Loucy (cell line): ENCODE measurements around the gene SLC17A3.

Experiments used
- H2AFZ ChIP-seq: fragments of 200-600 bp; sonication (generic); 2 replicates; pipeline ENCODE4 v1.6.0; 2016; ENCODE audit warnings: antibody characterized with exemption, mild to moderate bottlenecking, low read length, moderate library complexity
- H3F3A ChIP-seq: fragments of 200-600 bp; 2 replicates; pipeline ENCODE4 v1.6.0; 2016; ENCODE audit warnings: antibody characterized with exemption, low read depth, mild to moderate bottlenecking
- H3K27me3 ChIP-seq: fragments of 200-600 bp; sonication (generic); 2 replicates; pipeline ENCODE4 v1.6.1; 2014; ENCODE audit warnings: low read length, mild to moderate bottlenecking; ENCODE audit not compliant: insufficient read depth, poor library complexity, severe bottlenecking
- H3K36me3 ChIP-seq: fragments of 200-600 bp; sonication (generic); 2 replicates; pipeline ENCODE4 v1.6.1; 2016; ENCODE audit warnings: low read length; ENCODE audit not compliant: insufficient read depth
- H3K4me1 ChIP-seq: fragments of 200-600 bp; sonication (generic); 2 replicates; pipeline ENCODE4 v1.5.1; 2014; ENCODE audit warnings: low read length, mild to moderate bottlenecking; ENCODE audit not compliant: insufficient read depth, poor library complexity, severe bottlenecking
- H3K4me2 ChIP-seq: fragments of 200-600 bp; sonication (generic); 2 replicates; pipeline ENCODE4 v1.6.0; 2014; ENCODE audit warnings: antibody characterized with exemption, low read length, low read depth, mild to moderate bottlenecking; ENCODE audit not compliant: poor library complexity, severe bottlenecking
- H3K4me3 ChIP-seq: fragments of 200-600 bp; sonication (generic); 2 replicates; pipeline ENCODE4 v1.5.1; 2014; ENCODE audit warnings: low read length, mild to moderate bottlenecking, mixed read lengths; ENCODE audit not compliant: poor library complexity, severe bottlenecking
- H3K79me2 ChIP-seq: fragments of 200-600 bp; sonication (generic); 2 replicates; pipeline ENCODE4 v1.6.1; 2014; ENCODE audit warnings: low read length; ENCODE audit not compliant: insufficient read depth
- H3K9ac ChIP-seq: fragments of 200-600 bp; sonication (generic); 2 replicates; pipeline ENCODE4 v1.6.0; 2014; ENCODE audit warnings: mild to moderate bottlenecking, low read depth, low read length, moderate library complexity; ENCODE audit not compliant: poor library complexity, severe bottlenecking
- H3K9me2 ChIP-seq: fragments of 200-600 bp; sonication (generic); replicated peaks from 2 replicates; pipeline ENCODE4 v1.6.1; 2016; ENCODE audit warnings: low read depth, low read length, mixed read lengths
- H3K9me3 ChIP-seq: fragments of 200-600 bp; sonication (generic); 2 replicates; pipeline ENCODE4 v1.6.1; 2014; ENCODE audit warnings: mild to moderate bottlenecking, antibody characterized with exemption, low read length, low read depth; ENCODE audit not compliant: insufficient read depth
- H4K20me1 ChIP-seq: fragments of 200-600 bp; sonication (generic); 2 replicates; pipeline ENCODE4 v1.6.0; 2014; ENCODE audit warnings: antibody characterized with exemption, low read length, mild to moderate bottlenecking; ENCODE audit not compliant: insufficient read depth, poor library complexity, severe bottlenecking
- EZH2phosphoT487 ChIP-seq: fragments of 200-600 bp; IDR thresholded peaks from 2 replicates; pipeline ENCODE4 v1.6.1; 2018; ENCODE audit warnings: antibody characterized with exemption, mild to moderate bottlenecking, moderate library complexity, borderline replicate concordance
- TF ChIP-seq, protein P1 (sequence below): fragments of 200-600 bp; sonication (generic); conservative IDR thresholded peaks from 2 replicates; pipeline ENCODE4 v1.5.1; 2014; ENCODE audit warnings: mild to moderate bottlenecking, antibody characterized with exemption, low read length

Gene SLC17A3

GRCh38 chr6:25829375-25829774 lies 44.7 kb downstream of the SLC17A3 start:
- no peaks in the 10 kb centered on the region for H3K27me3 ChIP-seq
- H3K79me2 ChIP-seq = no peaks in the 10 kb centered on the region
- no peaks in the 10 kb centered on the region for H3K36me3 ChIP-seq
- H3K9me3 ChIP-seq = no peaks in the 10 kb centered on the region
- TF ChIP-seq EZH2phosphoT487 = no peak
- TF ChIP-seq, protein P1, sequence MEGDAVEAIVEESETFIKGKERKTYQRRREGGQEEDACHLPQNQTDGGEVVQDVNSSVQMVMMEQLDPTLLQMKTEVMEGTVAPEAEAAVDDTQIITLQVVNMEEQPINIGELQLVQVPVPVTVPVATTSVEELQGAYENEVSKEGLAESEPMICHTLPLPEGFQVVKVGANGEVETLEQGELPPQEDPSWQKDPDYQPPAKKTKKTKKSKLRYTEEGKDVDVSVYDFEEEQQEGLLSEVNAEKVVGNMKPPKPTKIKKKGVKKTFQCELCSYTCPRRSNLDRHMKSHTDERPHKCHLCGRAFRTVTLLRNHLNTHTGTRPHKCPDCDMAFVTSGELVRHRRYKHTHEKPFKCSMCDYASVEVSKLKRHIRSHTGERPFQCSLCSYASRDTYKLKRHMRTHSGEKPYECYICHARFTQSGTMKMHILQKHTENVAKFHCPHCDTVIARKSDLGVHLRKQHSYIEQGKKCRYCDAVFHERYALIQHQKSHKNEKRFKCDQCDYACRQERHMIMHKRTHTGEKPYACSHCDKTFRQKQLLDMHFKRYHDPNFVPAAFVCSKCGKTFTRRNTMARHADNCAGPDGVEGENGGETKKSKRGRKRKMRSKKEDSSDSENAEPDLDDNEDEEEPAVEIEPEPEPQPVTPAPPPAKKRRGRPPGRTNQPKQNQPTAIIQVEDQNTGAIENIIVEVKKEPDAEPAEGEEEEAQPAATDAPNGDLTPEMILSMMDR = no peak
- no peak overlapping the region for H3K4me3 ChIP-seq
- no peaks in the 10 kb centered on the region for H3K4me1 ChIP-seq
- H4K20me1 ChIP-seq = no peaks in the 10 kb centered on the region
- H3K9ac ChIP-seq = no peak overlapping the region
- no peaks in the 10 kb centered on the region for H3F3A ChIP-seq
- no peaks in the 10 kb centered on the region for H3K9me2 ChIP-seq
- H2AFZ ChIP-seq = no peak overlapping the region
- no peak overlapping the region for H3K4me2 ChIP-seq

DNA sequence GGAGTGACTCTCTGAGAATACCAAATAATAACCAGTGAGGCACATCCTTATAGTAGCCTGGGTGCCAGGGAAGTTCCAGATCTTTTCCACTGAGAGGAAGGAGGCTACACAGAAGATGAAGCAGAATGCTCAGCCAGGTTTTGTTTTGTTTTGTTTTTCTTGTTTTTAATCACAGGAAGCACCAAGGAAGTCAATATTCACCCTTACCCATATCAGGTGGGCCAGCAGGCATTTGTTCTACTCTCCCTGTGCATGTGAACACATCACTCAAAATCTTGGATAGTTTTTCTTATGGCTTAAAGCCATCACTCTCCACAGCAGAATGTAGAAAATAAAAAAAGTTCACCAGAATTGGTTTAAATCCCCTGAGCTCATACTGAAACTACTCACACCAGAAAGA lies 52.7 kb downstream of the SLC17A3 start:
- TF ChIP-seq, protein P1 = no peak
- TF ChIP-seq EZH2phosphoT487 = no peak

GRCh38 chr6:25816252-25816651 lies 57.8 kb downstream of the SLC17A3 start:
- no peaks in the 10 kb centered on the region for H3K27me3 ChIP-seq
- no peak overlapping the region for H3K4me2 ChIP-seq
- TF ChIP-seq, protein P1 = no peak
- no peak for TF ChIP-seq EZH2phosphoT487

More for the DNA sequence above, 52.7 kb downstream of the SLC17A3 start:
- no peak overlapping the region for H3K4me2 ChIP-seq
- no peaks in the 10 kb centered on the region for H3K9me3 ChIP-seq
- no peak overlapping the region for H3K4me3 ChIP-seq
- no peaks in the 10 kb centered on the region for H3F3A ChIP-seq
- H3K27me3 ChIP-seq = no peaks in the 10 kb centered on the region
- no peaks in the 10 kb centered on the region for H3K79me2 ChIP-seq
- H3K9me2 ChIP-seq = no peaks in the 10 kb centered on the region
- H4K20me1 ChIP-seq = no peaks in the 10 kb centered on the region
- H2AFZ ChIP-seq = no peak overlapping the region
- no peaks in the 10 kb centered on the region for H3K36me3 ChIP-seq
- no peak overlapping the region for H3K9ac ChIP-seq
- no peaks in the 10 kb centered on the region for H3K4me1 ChIP-seq

More at GRCh38 chr6:25816252-25816651, 57.8 kb downstream of the SLC17A3 start:
- H3K4me1 ChIP-seq = no peaks in the 10 kb centered on the region
- no peaks in the 10 kb centered on the region for H4K20me1 ChIP-seq
- H3K79me2 ChIP-seq = no peaks in the 10 kb centered on the region
- H3K9ac ChIP-seq = no peak overlapping the region
- H3K4me3 ChIP-seq = no peak overlapping the region
- H3F3A ChIP-seq = no peaks in the 10 kb centered on the region
- H3K9me3 ChIP-seq = no peaks in the 10 kb centered on the region
- H3K36me3 ChIP-seq = no peaks in the 10 kb centered on the region
- no peak overlapping the region for H2AFZ ChIP-seq
- no peaks in the 10 kb centered on the region for H3K9me2 ChIP-seq
